Liver (tissue), 9 donors: ENCODE data around the gene CST3. TPM values are rescaled to one million over a fixed set of nuclear protein-coding genes. Genes with fewer than 3 reads are reported as not detected.

Source experiments
- DNase-seq: peaks from one replicate; pipeline ENCODE4 v3.0.0-alpha.2; 2017; ENCODE audit warnings: low spot score
- H3K27ac ChIP-seq, 2 donors: one replicate each; pipeline ENCODE4 v1.7.0; 2013; ENCODE audit warnings: inconsistent platforms in 2 of 2, low read length in 2 of 2, control low read depth in 1 of 2, low read depth in 1 of 2, mild to moderate bottlenecking in 1 of 2
- H3K27me3 ChIP-seq, 4 donors: one replicate each; pipeline versions ENCODE4 v1.6.1 to v1.7.0; 2013; ENCODE audit warnings: low read length in 3 of 4, inconsistent platforms in 1 of 4, mild to moderate bottlenecking in 1 of 4, moderate library complexity in 1 of 4; ENCODE audit not compliant: control insufficient read depth in 4 of 4, insufficient read depth in 4 of 4
- H3K36me3 ChIP-seq, 4 donors: one replicate each; pipeline versions ENCODE4 v1.6.1 to v1.7.0; 2013; ENCODE audit warnings: low read length in 3 of 4, mild to moderate bottlenecking in 3 of 4, low read depth in 1 of 4, moderate library complexity in 1 of 4; ENCODE audit not compliant: control insufficient read depth in 4 of 4, insufficient read depth in 3 of 4
- H3K4me1 ChIP-seq, 4 donors: one replicate each; pipeline versions ENCODE4 v1.6.1 to v1.7.0; 2013; ENCODE audit warnings: low read length in 3 of 4, mild to moderate bottlenecking in 3 of 4, moderate library complexity in 1 of 4; ENCODE audit not compliant: control insufficient read depth in 4 of 4, insufficient read depth in 4 of 4
- H3K4me3 ChIP-seq, 3 donors: one replicate each; pipeline versions ENCODE4 v1.6.1 to v1.7.0; 2013; ENCODE audit warnings: low read length in 3 of 3, control low read depth in 1 of 3, low read depth in 1 of 3, mild to moderate bottlenecking in 1 of 3
- H3K9ac ChIP-seq, 2 donors: one replicate each; pipeline ENCODE4 v1.7.0; 2013; ENCODE audit warnings: low read length in 2 of 2, mild to moderate bottlenecking in 2 of 2, moderate library complexity in 2 of 2, control low read depth in 1 of 2, low read depth in 1 of 2
- H3K9me3 ChIP-seq, 4 donors: one replicate each; pipeline versions ENCODE4 v1.6.1 to v1.7.0; 2013; ENCODE audit warnings: low read length in 3 of 4; ENCODE audit not compliant: control insufficient read depth in 4 of 4
- CTCF ChIP-seq: fragments of 150-350 bp; IDR thresholded peaks from 2 replicates; pipeline ENCODE4 v1.5.1; 2017; ENCODE audit warnings: improper control_type of control experiment, low read depth, low read length; ENCODE audit not compliant: missing input control
- EGR1 ChIP-seq, 2 donors: IDR thresholded peaks; 2 replicates each; pipeline ENCODE4 v1.6.1; 2016 to 2018; ENCODE audit warnings: antibody characterized with exemption in 2 of 2, low read depth in 2 of 2
- FOXA1 ChIP-seq: IDR thresholded peaks from 2 replicates; pipeline ENCODE4 v1.6.1; 2016; ENCODE audit warnings: antibody characterized with exemption
- FOXA2 ChIP-seq: IDR thresholded peaks from 2 replicates; pipeline ENCODE4 v1.6.1; 2016; ENCODE audit warnings: antibody characterized with exemption
- GABPA ChIP-seq, 2 donors: IDR thresholded peaks in 1 of 2; conservative IDR thresholded peaks in 1 of 2; 2 replicates each; pipeline ENCODE4 v1.6.1; 2016; ENCODE audit warnings: antibody characterized with exemption in 2 of 2, mild to moderate bottlenecking in 1 of 2, moderate library complexity in 1 of 2
- HNF4A ChIP-seq, 2 donors: conservative IDR thresholded peaks; 2 replicates each; pipeline ENCODE4 v1.6.1; 2016; ENCODE audit warnings: antibody characterized with exemption in 2 of 2, mild to moderate bottlenecking in 2 of 2
- HNF4G ChIP-seq: IDR thresholded peaks from 2 replicates; pipeline ENCODE4 v1.6.1; 2016; ENCODE audit warnings: antibody characterized with exemption
- JUND ChIP-seq, 2 donors: IDR thresholded peaks; 2 replicates each; pipeline ENCODE4 v1.6.1; 2016; ENCODE audit warnings: antibody characterized with exemption in 2 of 2
- NR2F2 ChIP-seq: IDR thresholded peaks from 2 replicates; pipeline ENCODE4 v1.6.1; 2016; ENCODE audit warnings: antibody characterized with exemption
- RAD21 ChIP-seq, 2 donors: IDR thresholded peaks; 2 replicates each; pipeline ENCODE4 v1.6.1; 2016; ENCODE audit warnings: antibody characterized with exemption in 2 of 2, mild to moderate bottlenecking in 2 of 2
- RXRA ChIP-seq, 2 donors: IDR thresholded peaks; 2 replicates each; pipeline ENCODE4 v1.6.1; 2017 to 2018; ENCODE audit warnings: antibody characterized with exemption in 2 of 2, mild to moderate bottlenecking in 1 of 2
- SP1 ChIP-seq: IDR thresholded peaks from 2 replicates; pipeline ENCODE4 v1.6.1; 2018; ENCODE audit warnings: antibody characterized with exemption, mild to moderate bottlenecking
- YY1 ChIP-seq: IDR thresholded peaks from 2 replicates; pipeline ENCODE4 v1.6.1; 2016; ENCODE audit warnings: antibody characterized with exemption, mild to moderate bottlenecking
- ZBTB33 ChIP-seq: IDR thresholded peaks from 2 replicates; pipeline ENCODE4 v1.6.1; 2016; ENCODE audit warnings: antibody characterized with exemption
- whole genome bisulfite sequencing: extraction: QIAGEN DNeasy Blood & Tissue Kit; methylation state at CpG from one replicate; pipeline ENCODE4 v1.1.7; 2013; 5-methylcytosine and 5-hydroxymethylcytosine counted together
- polyA plus RNA-seq, 2 donors: library from polyadenylated mRNA; stranded (reverse) in 1 of 2; unstranded in 1 of 2; fragments of 200-250 nt in 1 of 2; fragments of >200 nt in 1 of 2; fragmentation: Nextera tagmentation in 1 of 2; extraction: Ambion mirVana in 1 of 2; gene quantifications; one replicate each; pipeline versions ENCODE4 v1.2.1 to v1.2.3, GENCODE V29; 2013 to 2015
- total RNA-seq, 2 donors: library from RNA; depleted of rRNA; stranded (reverse); fragments of >200 nt; gene quantifications; one replicate each; pipeline ENCODE4 v1.2.3, GENCODE V29; 2014
- TF ChIP-seq, protein P1 (sequence below): IDR thresholded peaks from 2 replicates; pipeline ENCODE4 v1.6.1; 2016; ENCODE audit warnings: antibody characterized with exemption, mild to moderate bottlenecking
- donor health status: healthy.
- donor health status: healthy.
- donor health status: healthy.
- donor health status: healthy.
- donor health status: healthy.

CST3 gene
- total and polyA plus RNA-seq, 4 donors: 153 to 1,712 (median 513) TPM

GRCh38 chr20:23649830-23650417 is 12.2 kb upstream of the CST3 start (continued):
- TF ChIP-seq, protein P1, sequence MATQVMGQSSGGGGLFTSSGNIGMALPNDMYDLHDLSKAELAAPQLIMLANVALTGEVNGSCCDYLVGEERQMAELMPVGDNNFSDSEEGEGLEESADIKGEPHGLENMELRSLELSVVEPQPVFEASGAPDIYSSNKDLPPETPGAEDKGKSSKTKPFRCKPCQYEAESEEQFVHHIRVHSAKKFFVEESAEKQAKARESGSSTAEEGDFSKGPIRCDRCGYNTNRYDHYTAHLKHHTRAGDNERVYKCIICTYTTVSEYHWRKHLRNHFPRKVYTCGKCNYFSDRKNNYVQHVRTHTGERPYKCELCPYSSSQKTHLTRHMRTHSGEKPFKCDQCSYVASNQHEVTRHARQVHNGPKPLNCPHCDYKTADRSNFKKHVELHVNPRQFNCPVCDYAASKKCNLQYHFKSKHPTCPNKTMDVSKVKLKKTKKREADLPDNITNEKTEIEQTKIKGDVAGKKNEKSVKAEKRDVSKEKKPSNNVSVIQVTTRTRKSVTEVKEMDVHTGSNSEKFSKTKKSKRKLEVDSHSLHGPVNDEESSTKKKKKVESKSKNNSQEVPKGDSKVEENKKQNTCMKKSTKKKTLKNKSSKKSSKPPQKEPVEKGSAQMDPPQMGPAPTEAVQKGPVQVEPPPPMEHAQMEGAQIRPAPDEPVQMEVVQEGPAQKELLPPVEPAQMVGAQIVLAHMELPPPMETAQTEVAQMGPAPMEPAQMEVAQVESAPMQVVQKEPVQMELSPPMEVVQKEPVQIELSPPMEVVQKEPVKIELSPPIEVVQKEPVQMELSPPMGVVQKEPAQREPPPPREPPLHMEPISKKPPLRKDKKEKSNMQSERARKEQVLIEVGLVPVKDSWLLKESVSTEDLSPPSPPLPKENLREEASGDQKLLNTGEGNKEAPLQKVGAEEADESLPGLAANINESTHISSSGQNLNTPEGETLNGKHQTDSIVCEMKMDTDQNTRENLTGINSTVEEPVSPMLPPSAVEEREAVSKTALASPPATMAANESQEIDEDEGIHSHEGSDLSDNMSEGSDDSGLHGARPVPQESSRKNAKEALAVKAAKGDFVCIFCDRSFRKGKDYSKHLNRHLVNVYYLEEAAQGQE: no peak
- TF ChIP-seq RXRA (IDR thresholded peaks at IDR 0.05) (no peak), CTCF (no peak), HNF4A (conservative IDR thresholded peaks at IDR 0.05) (no peak)

- Histone ChIP-seq H3K4me3 (no peak overlapping the region), H3K36me3 (peaks cover 0 to 1% (median 0%) of the 10 kb centered on the region in 4 donors), H3K27ac (no peak overlapping the region), H3K4me1 (no peaks in the 10 kb centered on the region), H3K9me3 (no peaks in the 10 kb centered on the region), H3K27me3 (no peaks in the 10 kb centered on the region), H3K9ac (no peak overlapping the region)
- DNase-seq: no peak
- TF ChIP-seq GABPA (IDR thresholded peaks at IDR 0.05 in 1 of 2, conservative IDR thresholded peaks at IDR 0.05 in 1 of 2) (no peak), RAD21 (IDR thresholded peaks at IDR 0.05) (no peak), HNF4G (no peak), SP1 (no peak), RXRA (IDR thresholded peaks at IDR 0.05) (no peak), YY1 (no peak), CTCF (no peak), EGR1 (IDR thresholded peaks at IDR 0.05; ENCODE audit: low read depth in 2 of 2) (no peak), JUND (IDR thresholded peaks at IDR 0.05) (no peak), FOXA1 (no peak), FOXA2 (no peak), NR2F2 (no peak), ZBTB33 (no peak), HNF4A (conservative IDR thresholded peaks at IDR 0.05) (no peak)
- TF ChIP-seq, protein P1: no peak
- 95% methylated on average over 2 of the region's 2 CpGs for WGBS
Measured at GRCh38 chr20:23649242-23649641, 11.5 kb upstream of the CST3 start.
